SK-N-SH (cell line): Measurements from ENCODE around the gene OBP2A. TPM values are rescaled to one million over a fixed set of nuclear protein-coding genes. Genes with fewer than 3 reads are reported as not detected.

Source experiments
- CTCF ChIA-PET: fragments of 300-600, 350-600 bp; formaldehyde crosslinking; extraction: SDS; loops from one replicate; lab custom pipeline; 2021; lab: Yijun Ruan, JAX
- POLR2A ChIA-PET: fragments of 350-600 bp; sonication (Branson Sonifier 250); formaldehyde crosslinking; extraction: SDS; loops from one replicate; lab custom pipeline; 2020; ENCODE audit warnings: antibody characterized with exemption, inconsistent platforms; lab: Yijun Ruan, JAX
- DNase-seq: peaks from one replicate; pipeline ENCODE4 v3.0.0; 2012
- H2AFZ ChIP-seq: fragments of 200-600 bp; sonication (generic); 2 replicates; pipeline ENCODE4 v1.8.1; 2016; ENCODE audit warnings: antibody characterized with exemption, mild to moderate bottlenecking, low read depth
- H3F3A ChIP-seq: fragments of 200-600 bp; sonication (generic); replicated peaks from 2 replicates; pipeline ENCODE3; 2016; ENCODE audit warnings: antibody characterized with exemption, mild to moderate bottlenecking; ENCODE audit not compliant: insufficient read depth
- H3K27ac ChIP-seq, 2 experiments: fragments of 200-500 bp in 1 of 2; fragments of 200-600 bp in 1 of 2; sonication (Bioruptor generic) in 1 of 2; sonication (generic), shearing (Covaris generic) in 1 of 2; 2 replicates each; pipeline versions ENCODE4 v1.5.1 to v1.6.1; 2014 to 2016; ENCODE audit warnings: low read depth in 2 of 2, inconsistent platforms in 1 of 2, low read length in 1 of 2, mild to moderate bottlenecking in 1 of 2, mixed read lengths in 1 of 2
- H3K27me3 ChIP-seq: fragments of 200-600 bp; sonication (generic), shearing (Covaris generic); 2 replicates; pipeline ENCODE4 v1.6.1; 2016; ENCODE audit warnings: mixed run types; ENCODE audit not compliant: insufficient read depth
- H3K36me3 ChIP-seq, 2 experiments: fragments of 200-500 bp in 1 of 2; fragments of 200-600 bp in 1 of 2; sonication (Bioruptor generic) in 1 of 2; sonication (generic) in 1 of 2; replicated peaks in 1 of 2; 2 replicates each; pipeline versions ENCODE3 to v1.5.1; 2014 to 2016; ENCODE audit warnings: low read length in 1 of 2, mild to moderate bottlenecking in 1 of 2; ENCODE audit not compliant: insufficient read depth in 2 of 2, control insufficient read depth in 1 of 2
- H3K4me1 ChIP-seq, 2 experiments: fragments of 200-500 bp in 1 of 2; fragments of 200-600 bp in 1 of 2; sonication (Bioruptor generic) in 1 of 2; sonication (generic), shearing (Covaris generic) in 1 of 2; 2 replicates each; pipeline versions ENCODE4 v1.5.1 to v1.6.1; 2014 to 2016; ENCODE audit warnings: low read depth in 1 of 2, low read length in 1 of 2, mixed run types in 1 of 2; ENCODE audit not compliant: insufficient read depth in 2 of 2, control insufficient read depth in 1 of 2
- H3K4me2 ChIP-seq: fragments of 200-600 bp; sonication (generic), shearing (Covaris generic); 2 replicates; pipeline ENCODE4 v1.6.1; 2017; ENCODE audit warnings: mixed run types
- H3K4me3 ChIP-seq, 2 experiments: fragments of 200-500 bp in 1 of 2; fragments of 200-600 bp in 1 of 2; sonication (Bioruptor generic) in 1 of 2; sonication (generic), shearing (Covaris generic) in 1 of 2; 2 replicates each; pipeline versions ENCODE4 v1.5.1 to v1.8.1; 2014 to 2016; ENCODE audit warnings: low read depth in 2 of 2, inconsistent platforms in 1 of 2, low read length in 1 of 2, mild to moderate bottlenecking in 1 of 2, mixed read lengths in 1 of 2, moderate library complexity in 1 of 2
- H3K79me2 ChIP-seq: fragments of 200-600 bp; sonication (generic); 2 replicates; pipeline ENCODE4 v1.8.1; 2017; ENCODE audit warnings: mild to moderate bottlenecking; ENCODE audit not compliant: insufficient read depth
- H3K9ac ChIP-seq: fragments of 200-600 bp; sonication (generic); 2 replicates; pipeline ENCODE4 v1.6.1; 2017; ENCODE audit warnings: mixed run types
- H3K9me2 ChIP-seq: fragments of 200-600 bp; sonication (generic); 2 replicates; pipeline ENCODE4 v1.6.1; 2017; ENCODE audit warnings: mixed run types
- H3K9me3 ChIP-seq: fragments of 200-600 bp; sonication (generic); 2 replicates; pipeline ENCODE4 v1.6.1; 2017; ENCODE audit warnings: mixed run types, mild to moderate bottlenecking, moderate library complexity
- H4K20me1 ChIP-seq: fragments of 200-600 bp; sonication (generic); 2 replicates; pipeline ENCODE4 v1.6.1; 2017; ENCODE audit warnings: mild to moderate bottlenecking, mixed run types; ENCODE audit not compliant: insufficient read depth
- ELF1 ChIP-seq: IDR thresholded peaks from 2 replicates; pipeline ENCODE4 v1.4.0; 2012
- EZH2phosphoT487 ChIP-seq: fragments of 200-600 bp; sonication (generic); IDR thresholded peaks from 2 replicates; pipeline ENCODE4 v1.6.1; 2017; ENCODE audit warnings: low read depth, mixed run types, mild to moderate bottlenecking, antibody characterized with exemption, moderate library complexity, borderline replicate concordance
- FOSL2 ChIP-seq: IDR thresholded peaks from 2 replicates; pipeline ENCODE4 v1.4.0; 2012; ENCODE audit warnings: low read depth, mild to moderate bottlenecking, moderate library complexity, borderline replicate concordance
- FOXJ3 ChIP-seq: sonication (generic); formaldehyde crosslinking; IDR thresholded peaks from 2 replicates; pipeline ENCODE4 v1.5.1; 2020; ENCODE audit warnings: mild to moderate bottlenecking, missing genetic modification reagents
- GABPA ChIP-seq: IDR thresholded peaks from 2 replicates; pipeline ENCODE4 v1.4.0; 2012; ENCODE audit warnings: low read depth, mild to moderate bottlenecking
- GATA2 ChIP-seq: sonication (generic); formaldehyde crosslinking; IDR thresholded peaks from 2 replicates; pipeline ENCODE4 v1.5.0; 2020; ENCODE audit warnings: mild to moderate bottlenecking, missing genetic modification reagents
- MAX ChIP-seq: IDR thresholded peaks from 2 replicates; pipeline ENCODE4 v1.4.0; 2012; ENCODE audit warnings: low read depth
- POLR2AphosphoS5 ChIP-seq: IDR thresholded peaks from 2 replicates; pipeline ENCODE4 v1.6.1; 2012; ENCODE audit warnings: low read depth, low read length
- RAD21 ChIP-seq: IDR thresholded peaks from 2 replicates; pipeline ENCODE4 v1.6.1; 2012; ENCODE audit warnings: mild to moderate bottlenecking, low read length
- RCOR1 ChIP-seq: fragments of 150-350 bp; IDR thresholded peaks from 2 replicates; pipeline ENCODE4 v1.6.1; 2017; ENCODE audit warnings: antibody characterized with exemption, low read length
- RFX5 ChIP-seq: IDR thresholded peaks from 2 replicates; pipeline ENCODE4 v1.6.1; 2012; ENCODE audit warnings: mild to moderate bottlenecking, improper control_type of control experiment, low read length
- SIN3A ChIP-seq: IDR thresholded peaks from 2 replicates; pipeline ENCODE4 v1.6.1; 2012; ENCODE audit warnings: low read depth, mild to moderate bottlenecking, low read length, moderate library complexity, borderline replicate concordance
- TAF1 ChIP-seq: IDR thresholded peaks from 2 replicates; pipeline ENCODE4 v1.6.1; 2012; ENCODE audit warnings: low read depth, mild to moderate bottlenecking, low read length, moderate library complexity, borderline replicate concordance
- TCF12 ChIP-seq: IDR thresholded peaks from 2 replicates; pipeline ENCODE4 v1.4.0; 2012
- WGBS: methylation state at CpG from one replicate; pipeline ENCODE4 v1.1.6; 2017; ENCODE audit warnings: low lambda C conversion rate; 5-methylcytosine and 5-hydroxymethylcytosine counted together
- polyA plus RNA-seq, 3 experiments: library from polyadenylated mRNA; depleted of rRNA; stranded (reverse); fragments of >200 nt; gene quantifications; 2 replicates each; pipeline ENCODE4 v1.2.3, GENCODE V29; 2012
- TF ChIP-seq, protein P1 (sequence below): IDR thresholded peaks from 2 replicates; pipeline ENCODE4; 2012
- TF ChIP-seq, protein P2 (sequence below): IDR thresholded peaks from 2 replicates; pipeline ENCODE4 v1.4.0; 2012; ENCODE audit warnings: low read depth, borderline replicate concordance
- TF ChIP-seq, protein P3 (sequence below): fragments of 150-350 bp; IDR thresholded peaks from 2 replicates; pipeline ENCODE4 v1.6.1; 2016; ENCODE audit warnings: mild to moderate bottlenecking, low read depth, low read length
- TF ChIP-seq, protein P4 (sequence below): fragments of 150-350 bp; IDR thresholded peaks from 2 replicates; pipeline ENCODE4 v1.6.1; 2017; ENCODE audit warnings: antibody characterized with exemption, low read length, low read depth, borderline replicate concordance
- TF ChIP-seq, protein P5 (sequence below): fragments of 200-600 bp; sonication (generic); IDR thresholded peaks from 2 replicates; pipeline ENCODE4 v1.6.1; 2017; ENCODE audit warnings: antibody characterized with exemption, mild to moderate bottlenecking, moderate library complexity

The OBP2A gene
- polyA plus RNA-seq, 1 of the 3 experiments (the other 2 are of a cell fraction) = not detected

GRCh38 chr9:135522137-135522877 is 23.6 kb upstream of the OBP2A start:
- no peaks in the 10 kb centered on the region for H3K9me2 ChIP-seq
- no peaks in the 10 kb centered on the region; a peak in 1 of 4 replicates for H3K4me1 ChIP-seq
- TF ChIP-seq EZH2phosphoT487 (no peak), RCOR1 (no peak), POLR2AphosphoS5 (no peak), RFX5 (no peak), ELF1 (no peak), FOSL2 (no peak), RAD21 (no peak), FOXJ3 (CRISPR knock-in tag) (no peak), TCF12 (no peak), SIN3A (no peak), GATA2 (CRISPR knock-in tag) (no peak), MAX (no peak), GABPA (no peak), TAF1 (no peak)
- TF ChIP-seq, protein P1, sequence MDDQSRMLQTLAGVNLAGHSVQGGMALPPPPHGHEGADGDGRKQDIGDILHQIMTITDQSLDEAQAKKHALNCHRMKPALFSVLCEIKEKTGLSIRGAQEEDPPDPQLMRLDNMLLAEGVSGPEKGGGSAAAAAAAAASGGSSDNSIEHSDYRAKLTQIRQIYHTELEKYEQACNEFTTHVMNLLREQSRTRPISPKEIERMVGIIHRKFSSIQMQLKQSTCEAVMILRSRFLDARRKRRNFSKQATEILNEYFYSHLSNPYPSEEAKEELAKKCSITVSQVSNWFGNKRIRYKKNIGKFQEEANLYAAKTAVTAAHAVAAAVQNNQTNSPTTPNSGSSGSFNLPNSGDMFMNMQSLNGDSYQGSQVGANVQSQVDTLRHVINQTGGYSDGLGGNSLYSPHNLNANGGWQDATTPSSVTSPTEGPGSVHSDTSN = no peak
- TF ChIP-seq, protein P2, sequence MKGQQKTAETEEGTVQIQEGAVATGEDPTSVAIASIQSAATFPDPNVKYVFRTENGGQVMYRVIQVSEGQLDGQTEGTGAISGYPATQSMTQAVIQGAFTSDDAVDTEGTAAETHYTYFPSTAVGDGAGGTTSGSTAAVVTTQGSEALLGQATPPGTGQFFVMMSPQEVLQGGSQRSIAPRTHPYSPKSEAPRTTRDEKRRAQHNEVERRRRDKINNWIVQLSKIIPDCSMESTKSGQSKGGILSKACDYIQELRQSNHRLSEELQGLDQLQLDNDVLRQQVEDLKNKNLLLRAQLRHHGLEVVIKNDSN = no peak
- TF ChIP-seq, protein P3, sequence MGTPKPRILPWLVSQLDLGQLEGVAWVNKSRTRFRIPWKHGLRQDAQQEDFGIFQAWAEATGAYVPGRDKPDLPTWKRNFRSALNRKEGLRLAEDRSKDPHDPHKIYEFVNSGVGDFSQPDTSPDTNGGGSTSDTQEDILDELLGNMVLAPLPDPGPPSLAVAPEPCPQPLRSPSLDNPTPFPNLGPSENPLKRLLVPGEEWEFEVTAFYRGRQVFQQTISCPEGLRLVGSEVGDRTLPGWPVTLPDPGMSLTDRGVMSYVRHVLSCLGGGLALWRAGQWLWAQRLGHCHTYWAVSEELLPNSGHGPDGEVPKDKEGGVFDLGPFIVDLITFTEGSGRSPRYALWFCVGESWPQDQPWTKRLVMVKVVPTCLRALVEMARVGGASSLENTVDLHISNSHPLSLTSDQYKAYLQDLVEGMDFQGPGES = no peak
- TF ChIP-seq, protein P4, sequence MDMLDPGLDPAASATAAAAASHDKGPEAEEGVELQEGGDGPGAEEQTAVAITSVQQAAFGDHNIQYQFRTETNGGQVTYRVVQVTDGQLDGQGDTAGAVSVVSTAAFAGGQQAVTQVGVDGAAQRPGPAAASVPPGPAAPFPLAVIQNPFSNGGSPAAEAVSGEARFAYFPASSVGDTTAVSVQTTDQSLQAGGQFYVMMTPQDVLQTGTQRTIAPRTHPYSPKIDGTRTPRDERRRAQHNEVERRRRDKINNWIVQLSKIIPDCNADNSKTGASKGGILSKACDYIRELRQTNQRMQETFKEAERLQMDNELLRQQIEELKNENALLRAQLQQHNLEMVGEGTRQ = no peak
- TF ChIP-seq, protein P5, sequence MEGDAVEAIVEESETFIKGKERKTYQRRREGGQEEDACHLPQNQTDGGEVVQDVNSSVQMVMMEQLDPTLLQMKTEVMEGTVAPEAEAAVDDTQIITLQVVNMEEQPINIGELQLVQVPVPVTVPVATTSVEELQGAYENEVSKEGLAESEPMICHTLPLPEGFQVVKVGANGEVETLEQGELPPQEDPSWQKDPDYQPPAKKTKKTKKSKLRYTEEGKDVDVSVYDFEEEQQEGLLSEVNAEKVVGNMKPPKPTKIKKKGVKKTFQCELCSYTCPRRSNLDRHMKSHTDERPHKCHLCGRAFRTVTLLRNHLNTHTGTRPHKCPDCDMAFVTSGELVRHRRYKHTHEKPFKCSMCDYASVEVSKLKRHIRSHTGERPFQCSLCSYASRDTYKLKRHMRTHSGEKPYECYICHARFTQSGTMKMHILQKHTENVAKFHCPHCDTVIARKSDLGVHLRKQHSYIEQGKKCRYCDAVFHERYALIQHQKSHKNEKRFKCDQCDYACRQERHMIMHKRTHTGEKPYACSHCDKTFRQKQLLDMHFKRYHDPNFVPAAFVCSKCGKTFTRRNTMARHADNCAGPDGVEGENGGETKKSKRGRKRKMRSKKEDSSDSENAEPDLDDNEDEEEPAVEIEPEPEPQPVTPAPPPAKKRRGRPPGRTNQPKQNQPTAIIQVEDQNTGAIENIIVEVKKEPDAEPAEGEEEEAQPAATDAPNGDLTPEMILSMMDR = no peak
- TF ChIP-seq, all 33 proteins: peak for 0

More at GRCh38 chr9:135522137-135522877, 23.6 kb upstream of the OBP2A start:
- Histone ChIP-seq H3K4me3 (no peak overlapping the region), H3K27me3 (no peaks in the 10 kb centered on the region), H3K79me2 (no peaks in the 10 kb centered on the region), H3K4me2 (no peak overlapping the region), H3K27ac (no peak overlapping the region), H2AFZ (no peak overlapping the region), H4K20me1 (no peaks in the 10 kb centered on the region), H3K9ac (no peak overlapping the region), H3K9me3 (no peaks in the 10 kb centered on the region), H3F3A (no peaks in the 10 kb centered on the region), H3K36me3 (no peaks in the 10 kb centered on the region)
- POLR2A ChIA-PET = no interaction called here
- 66% methylated on average over 15 of the region's 16 CpGs for WGBS
- CTCF ChIA-PET = interaction anchor here (1.6 kb wide), 1 partner anchor 18 kb away, joined by 5 read pairs; no protein-coding TSS in a partner anchor
- no peak for DNase-seq
